IMR-90 (cell line): ENCODE data around the gene SPTB. TPM values are rescaled to one million over a fixed set of nuclear protein-coding genes. Genes with fewer than 3 reads are reported as not detected.

Experiments used
- ATAC-seq: fragments of 200-7000 bp; cut with Tn5 transposase; 2 replicates; pipeline ENCODE4 v1.9.1; 2020; ENCODE audit warnings: low read depth, mild to moderate bottlenecking, moderate library complexity
- BruUV-seq: library from RNA; stranded (reverse); fragments of 400-500 nt; replicated peaks from 2 replicates; lab custom pipeline; 2021; lab: Mats Ljungman, UMichigan
- CTCF ChIA-PET: fragments of 300-600 bp; formaldehyde crosslinking; extraction: SDS; loops from one replicate; lab custom pipeline; 2021; ENCODE audit warnings: antibody characterized with exemption; lab: Yijun Ruan, JAX
- POLR2A ChIA-PET: fragments of 300-600 bp; sonication (Branson Sonifier 250); formaldehyde crosslinking; loops from one replicate; lab custom pipeline; 2022; ENCODE audit warnings: antibody characterized with exemption; ENCODE audit not compliant: unreplicated experiment; lab: Charles Lee
- DNase-seq: peaks from one replicate; pipeline ENCODE4 v3.0.0; 2013
- H2AFZ ChIP-seq: replicated peaks from 2 replicates; pipeline ENCODE3; 2013; ENCODE audit warnings: low read length, mild to moderate bottlenecking; ENCODE audit not compliant: poor library complexity
- H2AK5ac ChIP-seq: 2 replicates; pipeline ENCODE4 v1.6.1; 2013; ENCODE audit warnings: low read depth, low read length, inconsistent platforms
- H2AK9ac ChIP-seq: replicated peaks from 2 replicates; pipeline ENCODE3; 2013; ENCODE audit warnings: mild to moderate bottlenecking, low read depth, low read length, moderate library complexity; ENCODE audit not compliant: poor library complexity
- H2BK120ac ChIP-seq: 2 replicates; pipeline ENCODE4 v1.6.1; 2013; ENCODE audit warnings: low read depth, low read length, inconsistent platforms
- H2BK15ac ChIP-seq: 3 replicates; pipeline ENCODE4 v1.6.1; 2013; ENCODE audit warnings: low read depth, low read length, inconsistent platforms
- H2BK20ac ChIP-seq: 2 replicates; pipeline ENCODE4 v1.6.1; 2013; ENCODE audit warnings: low read depth, mild to moderate bottlenecking, inconsistent platforms, low read length, moderate library complexity
- H2BK5ac ChIP-seq: 2 replicates; pipeline ENCODE4 v1.6.1; 2013; ENCODE audit warnings: mild to moderate bottlenecking, low read depth, low read length, inconsistent platforms; ENCODE audit not compliant: poor library complexity, severe bottlenecking
- H3K14ac ChIP-seq: replicated peaks from 2 replicates; pipeline ENCODE4 v1.6.1; 2013; ENCODE audit warnings: low read depth, low read length, inconsistent platforms
- H3K18ac ChIP-seq: 2 replicates; pipeline ENCODE4 v1.6.1; 2013; ENCODE audit warnings: low read depth, low read length, control low read depth
- H3K23ac ChIP-seq: 2 replicates; pipeline ENCODE4 v1.6.1; 2013; ENCODE audit warnings: low read depth, low read length, inconsistent platforms
- H3K27ac ChIP-seq: 2 replicates; pipeline ENCODE4 v1.5.1; 2013; ENCODE audit warnings: mild to moderate bottlenecking, control low read depth, low read length; ENCODE audit not compliant: insufficient read depth
- H3K27me3 ChIP-seq: 2 replicates; pipeline ENCODE4 v1.6.1; 2013; ENCODE audit warnings: low read length; ENCODE audit not compliant: control insufficient read depth, insufficient read depth
- H3K36me3 ChIP-seq: 2 replicates; pipeline ENCODE4 v1.6.1; 2013; ENCODE audit warnings: low read length, mixed read lengths; ENCODE audit not compliant: control insufficient read depth, insufficient read depth
- H3K4ac ChIP-seq: 2 replicates; pipeline ENCODE4 v1.6.1; 2013; ENCODE audit warnings: low read depth, low read length, inconsistent platforms
- H3K4me1 ChIP-seq: 2 replicates; pipeline ENCODE4 v1.6.1; 2013; ENCODE audit warnings: low read length, mixed read lengths; ENCODE audit not compliant: control insufficient read depth, insufficient read depth
- H3K4me2 ChIP-seq: 2 replicates; pipeline ENCODE4 v1.6.1; 2013; ENCODE audit warnings: low read depth, mild to moderate bottlenecking, control low read depth, low read length, moderate library complexity
- H3K4me3 ChIP-seq: 2 replicates; pipeline ENCODE4 v1.5.1; 2013; ENCODE audit warnings: low read depth, mild to moderate bottlenecking, control low read depth, low read length, moderate library complexity; ENCODE audit not compliant: insufficient read depth
- H3K56ac ChIP-seq: 2 replicates; pipeline ENCODE4 v1.6.1; 2013; ENCODE audit warnings: low read length, inconsistent platforms; ENCODE audit not compliant: insufficient read depth; ENCODE audit errors: extremely low read depth
- H3K79me1 ChIP-seq, 2 experiments: 2 replicates each; pipeline ENCODE4 v1.6.1; 2013; ENCODE audit warnings: low read length in 2 of 2, inconsistent platforms in 1 of 2, low read depth in 1 of 2
- H3K9ac ChIP-seq: 2 replicates; pipeline ENCODE4 v1.6.1; 2013; ENCODE audit warnings: low read depth, low read length, control low read depth
- H3K9me1 ChIP-seq: 2 replicates; pipeline ENCODE4 v1.6.1; 2013; ENCODE audit warnings: low read length, inconsistent platforms; ENCODE audit not compliant: insufficient read depth
- H3K9me3 ChIP-seq: 2 replicates; pipeline ENCODE4 v1.6.1; 2013; ENCODE audit warnings: low read length; ENCODE audit not compliant: control insufficient read depth, insufficient read depth
- H4K20me1 ChIP-seq: 2 replicates; pipeline ENCODE4 v1.6.1; 2013; ENCODE audit warnings: low read length, inconsistent platforms; ENCODE audit not compliant: insufficient read depth
- H4K5ac ChIP-seq: 2 replicates; pipeline ENCODE4 v1.6.1; 2013; ENCODE audit warnings: mild to moderate bottlenecking, low read depth, low read length, control low read depth
- H4K8ac ChIP-seq, 2 experiments: 2 replicates each; pipeline ENCODE4 v1.6.1; 2013; ENCODE audit warnings: low read depth in 2 of 2, low read length in 2 of 2, control low read depth in 1 of 2, inconsistent platforms in 1 of 2
- H4K91ac ChIP-seq: 2 replicates; pipeline ENCODE4 v1.6.1; 2013; ENCODE audit warnings: low read depth, low read length, inconsistent platforms; ENCODE audit not compliant: insufficient read depth
- BHLHE40 ChIP-seq: fragments of 150-350 bp; IDR thresholded peaks from 2 replicates; pipeline ENCODE4 v1.6.1; 2016; ENCODE audit warnings: mild to moderate bottlenecking, low read depth, low read length
- CEBPB ChIP-seq: IDR thresholded peaks from 2 replicates; pipeline ENCODE4 v1.6.1; 2012; ENCODE audit warnings: low read depth, low read length, improper control_type of control experiment
- CTCF ChIP-seq: conservative IDR thresholded peaks from 2 replicates; pipeline ENCODE4 v1.5.1; 2012; ENCODE audit warnings: mild to moderate bottlenecking, low read depth, low read length, improper control_type of control experiment
- FOS ChIP-seq: fragments of 150-350 bp; IDR thresholded peaks from 2 replicates; pipeline ENCODE4 v1.6.1; 2016; ENCODE audit warnings: low read depth, low read length
- MAZ ChIP-seq: IDR thresholded peaks from 2 replicates; pipeline ENCODE4 v1.6.1; 2012; ENCODE audit warnings: low read depth, mild to moderate bottlenecking, low read length, improper control_type of control experiment, moderate library complexity, borderline replicate concordance
- POLR2A ChIP-seq: IDR thresholded peaks from 2 replicates; pipeline ENCODE4 v1.6.1; 2012; ENCODE audit warnings: mild to moderate bottlenecking, low read depth, low read length
- SMC3 ChIP-seq: fragments of 150-350 bp; IDR thresholded peaks from 2 replicates; pipeline ENCODE4 v1.6.1; 2016; ENCODE audit warnings: low read depth, mild to moderate bottlenecking, antibody characterized with exemption, low read length, moderate library complexity
- USF2 ChIP-seq: fragments of 150-350 bp; IDR thresholded peaks from 2 replicates; pipeline ENCODE4 v1.6.1; 2017; ENCODE audit warnings: mild to moderate bottlenecking, antibody characterized with exemption, low read length, low read depth
- WGBS, 2 experiments: methylation state at CpG; one replicate each; pipeline versions ENCODE4 v1.1.5 to v1.1.7; 2013; ENCODE audit warnings: missing lambda C conversion rate in 2 of 2; ENCODE audit not compliant: insufficient read length in 1 of 2; ENCODE audit errors: extremely low coverage in 2 of 2; 5-methylcytosine and 5-hydroxymethylcytosine counted together
- dilution Hi-C: fragments of 300-500 bp; cut with HindIII; formaldehyde crosslinking; loops from one replicate; pipeline ENCODE4 v1.14.3; 2018; ENCODE audit warnings: low sequenced_read_pairs; ENCODE audit not compliant: unreplicated experiment
- in situ Hi-C: fragments of 300-500 bp; cut with MboI; formaldehyde crosslinking; loops from 3 replicates; pipeline ENCODE4 v1.14.3; 2019; ENCODE audit warnings: low sequenced_read_pairs, inconsistent platforms, mixed read lengths
- intact Hi-C: fragments of 100-400 bp; cut with micrococcal nuclease; formaldehyde crosslinking; loops from 2 replicates; pipeline ENCODE4 v1.10.0; 2022
- polyA plus RNA-seq, 3 experiments: library from polyadenylated mRNA; depleted of rRNA; stranded (reverse); fragments of >200 nt; gene quantifications; 2 replicates each; pipeline ENCODE4 v1.2.3, GENCODE V29; 2012; ENCODE audit warnings: low replicate concordance in 1 of 3
- total RNA-seq: library from RNA; depleted of rRNA; stranded (reverse); fragments of >200 nt; gene quantifications from 2 replicates; pipeline ENCODE4 v1.2.3, GENCODE V29; 2012

Gene SPTB
- total and polyA plus RNA-seq, 2 of the 4 experiments (the other 2 are of a cell fraction): under 0.01 to 0.07 TPM

GRCh38 chr14:64762044-64763034, 117.4 kb downstream of the SPTB start:
- H2AFZ ChIP-seq: peak overlapping the region; percentile 71
- POLR2A ChIA-PET: no interaction called here

More at GRCh38 chr14:64762044-64763034, 117.4 kb downstream of the SPTB start:
- Histone ChIP-seq H4K5ac (peak overlapping the region; percentile 14), H2AK9ac (peak overlapping the region; percentile 82), H2BK5ac (no peak overlapping the region), H3K27me3 (no peaks in the 10 kb centered on the region), H2BK20ac (peak overlapping the region; percentile 52), H4K91ac (peak overlapping the region; percentile 31), H3K23ac (peak overlapping the region; percentile 34; the same call in 1 of the 2 replicates), H3K9ac (0 out of 2 replicates have a peak overlapping the region, but pooled peaks have one; percentile 5), H4K20me1 (0 out of 2 replicates have a peak, but pooled peaks cover 6% of the 10 kb centered on the region), H3K36me3 (no peaks in the 10 kb centered on the region), H3K4me1 (peaks cover 52% of the 10 kb centered on the region), H2BK15ac (peak overlapping the region; percentile 68; the same call in 2 of the 3 replicates), H3K56ac (0 out of 2 replicates have a peak overlapping the region, but pooled peaks have one; percentile 4), H3K4me3 (no peak overlapping the region), H3K4me2 (peak overlapping the region; percentile 44), H3K14ac (peak overlapping the region; percentile 26), H2AK5ac (peak overlapping the region; percentile 81), H2BK120ac (peak overlapping the region; percentile 41), H3K9me3 (no peaks in the 10 kb centered on the region), H3K27ac (peak overlapping the region; percentile 63), H3K79me1 (no peaks in the 10 kb centered on the region), H3K4ac (peak overlapping the region; percentile 65), H3K9me1 (peaks cover 26% of the 10 kb centered on the region), H4K8ac (peak overlapping the region; percentile 24 to 48; a peak in 3 of 4 replicates), H3K18ac (peak overlapping the region; percentile 53)
- in situ Hi-C loops: loop anchor here (5.0 to 10.0 kb wide), 2 partner anchors 90 to 228 kb away; no protein-coding TSS in a partner anchor
- no TSS peak for BruUV-seq
- 9% methylated on average over 8 of the region's 19 CpGs; no CpG with 5 or more reads in 1 of the 2 experiments for WGBS, 2 experiments
- TF ChIP-seq CTCF (no peak), FOS (no peak), BHLHE40 (peak; percentile 56; the same call in 1 of the 2 replicates), POLR2A (peak; percentile 19; the same call in 1 of the 2 replicates), USF2 (no peak), SMC3 (peak; percentile 8; the same call in 1 of the 2 replicates), CEBPB (no peak), MAZ (peak; percentile 19; the same call in 1 of the 2 replicates)
- peak; percentile 96 for DNase-seq
- peak; percentile 21 for ATAC-seq
- dilution Hi-C loops: no loop called here
- CTCF ChIA-PET: interaction anchor here (1.8 kb wide), 1 partner anchor 130 kb away, joined by 7 read pairs; no protein-coding TSS in a partner anchor
- intact Hi-C loops: loop anchor here (1.0 to 5.0 kb wide), 3 partner anchors 130 to 258 kb away; partner anchors contain the start of genes HSPA2 and ZBTB1
